ENCODE results near the gene WAPL.
"Not testable (repeated sequence)": the region's sequence is repeated elsewhere in the genome, so short reads cannot be mapped to it uniquely, and the experiment has no call there.

WAPL gene

GRCh38 chr10:86521678-86522509 is at the start of gene WAPL:
Gene WAPL (minus strand): TSS chr10:86521792. CDS start chr10:86518069, 3,723 bp downstream.
- peak; percentile 95 for DNase-seq (ENCODE audit: low spot score)

- no peak for DNase-seq (ENCODE audit: low spot score)
Measured at GRCh38 chr10:86569335-86569734, 47.7 kb upstream of the WAPL start.

- not testable (repeated sequence) for DNase-seq (ENCODE audit: low spot score)
Measured at GRCh38 chr10:86566518-86566917, 44.9 kb upstream of the WAPL start.

DNA sequence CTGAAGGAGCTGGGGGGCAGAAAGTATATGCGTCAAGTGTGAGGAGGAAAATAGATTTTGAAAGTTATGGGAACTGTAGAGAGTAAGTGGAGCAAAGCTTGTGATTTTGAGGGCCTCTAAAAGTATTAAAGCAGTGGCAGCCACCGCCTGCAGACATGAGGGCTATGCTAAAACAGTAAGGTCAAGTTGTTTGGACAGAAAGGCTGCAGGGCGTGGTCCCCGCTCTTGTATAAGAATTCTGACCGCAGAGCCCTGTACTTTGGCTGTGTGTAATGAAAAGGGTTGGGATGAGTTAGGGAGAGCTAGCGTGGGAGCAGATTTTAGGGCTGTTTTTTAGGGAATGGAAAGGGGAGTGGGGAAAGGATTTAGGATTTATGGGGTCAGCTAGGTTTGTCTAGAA is 41.7 kb upstream of the WAPL start:
- DNase-seq (ENCODE audit: low spot score), result not testable (repeated sequence)

- DNase-seq (ENCODE audit: low spot score), result peak; percentile 9
Measured at GRCh38 chr10:86558695-86559094, 37.1 kb upstream of the WAPL start.

DNA sequence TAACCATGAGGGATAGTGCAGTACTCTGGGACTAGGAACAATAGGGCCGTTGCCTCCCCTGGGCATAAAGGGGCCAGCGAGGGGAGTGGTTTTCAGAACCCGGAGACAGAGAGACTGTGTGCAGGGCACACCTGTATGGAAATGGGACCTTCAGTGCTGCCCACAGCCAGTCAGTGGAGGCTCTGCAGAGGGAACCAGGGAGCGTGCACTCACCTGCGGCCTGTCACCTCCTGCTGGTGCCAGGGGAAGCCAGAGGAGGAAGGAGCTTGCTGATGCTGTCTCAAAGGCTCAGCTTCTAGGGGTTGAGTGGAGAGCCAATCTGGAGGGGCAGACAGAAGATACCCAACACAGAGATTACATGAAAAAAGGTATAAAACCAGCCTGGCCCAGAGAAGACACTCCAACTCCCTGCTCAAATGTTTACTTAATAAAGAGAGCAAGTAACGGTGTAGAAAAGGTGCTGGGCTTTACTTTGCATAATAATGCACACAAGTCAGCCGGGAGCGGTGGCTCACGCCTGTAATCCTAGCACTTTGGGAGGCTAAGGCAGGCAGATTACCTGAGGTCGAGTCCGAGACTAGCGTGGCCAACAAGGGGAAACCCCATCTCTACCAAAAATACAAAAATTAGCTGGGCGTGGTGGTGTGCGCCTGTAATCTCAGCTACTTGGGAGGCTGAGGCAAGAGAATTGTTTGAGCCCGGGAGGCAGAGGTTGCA is 35.5 kb upstream of the WAPL start:
- no peak for DNase-seq (ENCODE audit: low spot score)

- no peak for DNase-seq (ENCODE audit: low spot score)
Measured at GRCh38 chr10:86556532-86556931, 34.9 kb upstream of the WAPL start.

DNA sequence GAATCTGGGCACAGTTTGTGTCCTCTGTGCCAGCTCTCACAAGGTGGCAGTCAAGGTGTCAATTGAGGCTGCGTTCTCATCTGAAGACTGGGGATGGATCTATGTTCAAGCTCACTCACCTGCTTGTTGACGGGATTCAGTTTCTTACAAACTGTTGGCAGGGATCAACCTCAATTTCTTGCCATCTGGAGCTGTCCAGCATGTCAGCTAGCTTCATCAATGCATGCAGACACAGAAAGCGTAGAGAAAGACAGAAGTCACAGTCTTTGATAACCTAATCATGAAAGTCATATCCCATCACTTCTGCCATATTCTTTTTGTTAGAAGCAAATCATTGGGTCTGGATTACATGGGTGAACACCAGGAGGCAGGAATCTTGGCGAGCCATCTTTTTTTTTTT is 32.0 kb upstream of the WAPL start:
- no peak for DNase-seq (ENCODE audit: low spot score)

GRCh38 chr10:86553213-86553612 is 31.6 kb upstream of the WAPL start:
- DNase-seq (ENCODE audit: low spot score), result no peak

- DNase-seq (ENCODE audit: low spot score), result no peak
Measured at GRCh38 chr10:86547296-86547695, 25.7 kb upstream of the WAPL start.

- DNase-seq (ENCODE audit: low spot score), result no peak
Measured at GRCh38 chr10:86545101-86545500, 23.5 kb upstream of the WAPL start.

DNA sequence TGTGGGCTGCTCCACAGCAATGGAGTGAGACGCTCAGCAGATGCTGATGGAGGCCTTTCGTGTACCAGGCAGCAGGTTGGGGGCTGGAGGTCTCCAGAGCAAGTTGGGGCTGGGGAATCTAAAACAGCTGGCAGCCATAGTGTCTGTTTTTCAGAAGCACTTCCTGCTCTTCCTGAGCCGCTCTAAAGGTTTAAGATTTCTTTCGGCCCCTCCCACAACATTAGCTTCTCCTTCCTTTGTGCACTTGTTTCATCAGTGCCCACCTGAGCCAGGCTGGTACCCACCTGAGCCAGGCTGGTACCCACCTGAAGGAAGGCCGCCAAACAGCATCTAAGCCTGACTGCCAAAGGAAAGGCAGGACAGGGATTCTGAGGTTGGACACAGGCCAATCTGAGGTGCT is 18.4 kb upstream of the WAPL start:
- DNase-seq (ENCODE audit: low spot score), result no peak

GRCh38 chr10:86538547-86538946 is 17.0 kb upstream of the WAPL start:
- DNase-seq (ENCODE audit: low spot score), result no peak

DNA sequence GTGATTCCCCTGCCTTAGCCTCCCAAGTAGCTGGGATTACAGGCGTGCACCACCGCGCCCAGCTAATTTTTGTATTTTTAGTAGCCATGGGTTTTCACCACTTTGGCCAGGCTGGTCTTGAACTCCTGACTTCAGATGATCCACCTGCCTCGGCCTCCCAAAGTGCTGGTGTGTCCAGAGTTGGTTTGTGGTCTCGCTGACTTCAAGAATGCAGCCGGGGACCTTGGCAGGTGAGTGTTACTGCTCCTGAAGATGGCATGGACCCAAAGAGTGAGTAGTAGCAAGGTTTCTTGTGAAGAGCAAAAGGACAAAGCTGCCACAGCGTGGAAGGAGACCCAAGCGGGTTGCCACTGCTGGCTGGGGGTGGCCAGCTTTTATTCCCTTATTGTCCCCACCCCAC is 16.4 kb upstream of the WAPL start:
- DNase-seq (ENCODE audit: low spot score), result not testable (repeated sequence)

GRCh38 chr10:86536294-86536861 is 14.8 kb upstream of the WAPL start:
- DNase-seq (ENCODE audit: low spot score), result no peak

GRCh38 chr10:86535132-86535882 is 13.7 kb upstream of the WAPL start:
- peak; percentile 55 for DNase-seq (ENCODE audit: low spot score)

DNA sequence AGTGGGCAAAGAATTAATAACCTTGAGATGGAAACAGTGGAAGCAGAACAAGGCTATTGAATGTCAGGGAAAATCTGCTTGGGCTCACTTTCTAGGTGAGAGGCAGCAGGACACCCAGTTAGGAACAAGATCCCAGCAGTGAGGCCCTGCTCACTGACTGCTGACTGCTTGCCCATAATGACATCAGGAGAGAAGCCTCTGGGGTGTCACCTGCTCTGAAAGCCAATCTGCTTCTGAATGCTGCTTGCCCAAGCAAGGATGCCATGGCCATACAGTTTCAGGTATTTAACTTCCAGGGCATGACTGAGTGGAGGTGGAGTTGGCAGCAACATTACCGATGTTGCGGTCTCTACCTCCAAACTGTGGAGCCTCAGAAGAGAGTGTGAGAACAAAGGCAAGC is 11.7 kb upstream of the WAPL start:
- DNase-seq (ENCODE audit: low spot score), result no peak

DNA sequence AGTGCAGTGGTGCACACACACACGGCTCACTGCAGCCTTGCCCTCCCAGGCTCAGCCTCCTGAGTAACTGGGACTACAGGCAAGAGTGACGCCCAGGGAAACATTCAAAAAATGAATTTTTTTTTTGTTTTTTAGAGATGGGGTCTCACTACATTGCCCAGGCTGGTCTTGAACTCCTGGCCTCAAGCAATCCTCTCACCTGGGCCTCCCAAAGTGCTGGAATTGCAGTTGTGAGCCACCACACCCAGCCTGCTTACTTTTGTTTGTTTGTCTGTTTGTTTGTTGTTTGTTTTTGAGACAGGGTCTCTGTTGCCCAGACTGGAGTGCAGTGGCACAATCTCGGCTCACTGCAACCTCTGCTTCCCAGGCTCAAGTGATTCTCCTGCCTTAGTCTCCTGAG is 7.1 kb upstream of the WAPL start:
- DNase-seq (ENCODE audit: low spot score), result not testable (repeated sequence)

DNA sequence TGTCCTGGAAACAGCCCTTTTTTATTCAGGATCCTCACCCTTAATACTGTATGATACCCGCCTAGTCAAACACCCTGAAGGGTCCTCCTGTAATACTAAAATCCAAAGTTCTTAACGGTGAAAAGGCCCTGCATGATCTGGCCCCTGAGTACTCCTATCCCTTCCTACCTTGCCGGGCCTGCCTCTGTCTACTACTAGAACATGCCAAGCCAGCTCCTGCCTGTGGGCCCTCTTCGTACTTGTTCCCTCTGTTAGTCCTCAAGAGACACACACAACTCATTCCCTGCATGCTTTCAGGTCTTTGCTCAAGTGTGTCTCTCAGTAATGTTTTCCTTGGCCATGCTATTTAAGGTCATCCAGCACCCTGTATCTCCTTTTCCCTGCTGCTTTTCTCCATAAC is 5.0 kb upstream of the WAPL start:
- DNase-seq (ENCODE audit: low spot score), result no peak

DNA sequence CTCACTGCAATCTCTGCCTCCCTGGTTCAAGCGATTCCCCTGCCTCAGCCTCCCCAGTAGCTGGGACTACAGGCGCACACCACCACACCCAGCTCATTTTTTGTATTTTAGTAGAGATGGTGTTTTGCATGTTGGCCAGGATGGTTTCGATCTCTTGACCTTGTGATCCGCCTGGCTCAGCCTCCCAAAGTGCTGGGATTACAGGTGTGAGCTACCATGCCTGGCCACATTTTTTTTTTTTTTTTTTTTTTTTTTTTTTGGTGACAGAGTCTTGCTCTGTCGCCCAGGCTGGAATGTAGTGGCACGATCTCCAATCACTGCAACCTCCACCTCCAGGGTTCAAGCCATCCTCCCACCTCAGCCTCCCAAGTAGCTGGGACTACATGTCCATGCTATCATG is 4.1 kb upstream of the WAPL start:
- DNase-seq (ENCODE audit: low spot score), result not testable (repeated sequence)

GRCh38 chr10:86524225-86524962 is 2.8 kb upstream of the WAPL start:
- no peak for DNase-seq (ENCODE audit: low spot score)

GRCh38 chr10:86523348-86523747 is 1.8 kb upstream of the WAPL start:
- peak; percentile 31 for DNase-seq (ENCODE audit: low spot score)
